OCI-LY1 (cell line): ENCODE results near the gene TNIP2.

Experiments
- H2AFZ ChIP-seq: fragments of 200-600 bp; sonication (generic), shearing (Covaris generic); 2 replicates; pipeline ENCODE4 v1.6.0; 2014; ENCODE audit warnings: antibody characterized with exemption, mild to moderate bottlenecking, low read length
- H3F3A ChIP-seq: fragments of 200-600 bp; sonication (generic), shearing (Covaris generic); 2 replicates; pipeline ENCODE4 v1.6.0; 2014; ENCODE audit warnings: mild to moderate bottlenecking, antibody characterized with exemption, low read length, moderate library complexity; ENCODE audit not compliant: insufficient read depth
- H3K27ac ChIP-seq: fragments of 200-600 bp; sonication (generic); 2 replicates; pipeline ENCODE4 v1.5.1; 2014; ENCODE audit warnings: low read length, mixed run types, mild to moderate bottlenecking, low read depth; ENCODE audit not compliant: poor library complexity, severe bottlenecking
- H3K27me3 ChIP-seq: fragments of 200-600 bp; sonication (generic); 2 replicates; pipeline ENCODE4 v1.6.0; 2014; ENCODE audit warnings: antibody characterized with exemption, mild to moderate bottlenecking, low read length, moderate library complexity; ENCODE audit not compliant: insufficient read depth
- H3K36me3 ChIP-seq: fragments of 200-600 bp; sonication (generic); 2 replicates; pipeline ENCODE4 v1.6.1; 2014; ENCODE audit warnings: mild to moderate bottlenecking, antibody characterized with exemption, low read length, moderate library complexity, mixed read lengths; ENCODE audit not compliant: insufficient read depth
- H3K4me1 ChIP-seq: fragments of 200-600 bp; sonication (generic); 2 replicates; pipeline ENCODE4 v1.5.1; 2014; ENCODE audit warnings: mild to moderate bottlenecking, low read length, moderate library complexity; ENCODE audit not compliant: insufficient read depth, severe bottlenecking
- H3K4me2 ChIP-seq: fragments of 200-600 bp; sonication (generic), shearing (Covaris generic); 2 replicates; pipeline ENCODE4 v1.6.1; 2014; ENCODE audit warnings: low read length
- H3K4me3 ChIP-seq: fragments of 200-600 bp; sonication (generic); 2 replicates; pipeline ENCODE4 v1.5.1; 2014; ENCODE audit warnings: low read length, low read depth, mild to moderate bottlenecking, mixed read lengths; ENCODE audit not compliant: poor library complexity, severe bottlenecking
- H3K79me2 ChIP-seq: fragments of 200-600 bp; shearing (Covaris generic); 2 replicates; pipeline ENCODE4 v1.6.1; 2016; ENCODE audit warnings: mixed run types, low read length, mixed read lengths; ENCODE audit not compliant: insufficient read depth
- H3K9ac ChIP-seq: fragments of 200-600 bp; sonication (generic), shearing (Covaris generic); 2 replicates; pipeline ENCODE4 v1.6.1; 2014; ENCODE audit warnings: mild to moderate bottlenecking, low read length, mixed read lengths
- H3K9me2 ChIP-seq: fragments of 200-600 bp; sonication (generic), shearing (Covaris generic); 2 replicates; pipeline ENCODE4 v1.6.1; 2014; ENCODE audit warnings: low read depth, mild to moderate bottlenecking, low read length, mixed read lengths
- H3K9me3 ChIP-seq: fragments of 200-600 bp; shearing (Covaris generic); 2 replicates; pipeline ENCODE4 v1.6.1; 2014; ENCODE audit warnings: low read length, mixed read lengths
- H4K20me1 ChIP-seq: fragments of 200-600 bp; sonication (generic), shearing (Covaris generic); 2 replicates; pipeline ENCODE4 v1.6.0; 2016; ENCODE audit warnings: mild to moderate bottlenecking, low read length; ENCODE audit not compliant: insufficient read depth
- CTCF ChIP-seq: fragments of 200-600 bp; sonication (generic), shearing (Covaris generic); IDR thresholded peaks from 2 replicates; pipeline ENCODE4 v1.5.1; 2017; ENCODE audit warnings: mild to moderate bottlenecking, antibody characterized with exemption, low read length, moderate library complexity, mixed read lengths
- EZH2 ChIP-seq: fragments of 200-600 bp; sonication (generic), shearing (Covaris generic); IDR thresholded peaks from 2 replicates; pipeline ENCODE4 v1.8.0; 2017; ENCODE audit warnings: borderline replicate concordance, mixed run types, mild to moderate bottlenecking, antibody characterized with exemption, low read length, moderate library complexity, mixed read lengths

The TNIP2 gene

GRCh38 chr4:2725380-2725779, 30.8 kb downstream of the TNIP2 start:
- no peaks in the 10 kb centered on the region for H3K9me3 ChIP-seq
- no peaks in the 10 kb centered on the region for H3F3A ChIP-seq
- no peaks in the 10 kb centered on the region for H3K36me3 ChIP-seq
- H3K27ac ChIP-seq, result no peak overlapping the region
- TF ChIP-seq EZH2 (no peak), CTCF (no peak)
- no peak overlapping the region for H3K4me2 ChIP-seq
- H3K79me2 ChIP-seq, result no peaks in the 10 kb centered on the region
- H3K27me3 ChIP-seq, result no peaks in the 10 kb centered on the region
- H3K4me1 ChIP-seq, result no peaks in the 10 kb centered on the region
- H3K4me3 ChIP-seq, result no peak overlapping the region
- no peaks in the 10 kb centered on the region for H4K20me1 ChIP-seq
- H3K9ac ChIP-seq, result no peak overlapping the region
- H3K9me2 ChIP-seq, result no peaks in the 10 kb centered on the region
- H2AFZ ChIP-seq, result no peak overlapping the region

GRCh38 chr4:2723751-2724150, 32.4 kb downstream of the TNIP2 start:
- no peaks in the 10 kb centered on the region for H3K27me3 ChIP-seq
- H3K36me3 ChIP-seq, result 0 out of 2 replicates have a peak, but pooled peaks cover 3% of the 10 kb centered on the region
- no peaks in the 10 kb centered on the region for H3K79me2 ChIP-seq
- no peaks in the 10 kb centered on the region for H3K4me1 ChIP-seq
- no peaks in the 10 kb centered on the region for H3K9me2 ChIP-seq
- no peaks in the 10 kb centered on the region for H3F3A ChIP-seq
- no peaks in the 10 kb centered on the region for H4K20me1 ChIP-seq
- no peak overlapping the region for H3K27ac ChIP-seq
- TF ChIP-seq CTCF (no peak), EZH2 (no peak)
- H3K9me3 ChIP-seq, result no peaks in the 10 kb centered on the region
- no peak overlapping the region for H3K9ac ChIP-seq
- H3K4me2 ChIP-seq, result no peak overlapping the region
- H2AFZ ChIP-seq, result no peak overlapping the region
- H3K4me3 ChIP-seq, result no peak overlapping the region

- Histone ChIP-seq H2AFZ (no peak overlapping the region), H3K36me3 (0 out of 2 replicates have a peak, but pooled peaks cover 3% of the 10 kb centered on the region)
Measured at GRCh38 chr4:2722033-2722432, 34.1 kb downstream of the TNIP2 start.

More at GRCh38 chr4:2722033-2722432, 34.1 kb downstream of the TNIP2 start:
- no peak overlapping the region for H3K27ac ChIP-seq
- H3K9me2 ChIP-seq, result no peaks in the 10 kb centered on the region
- no peak overlapping the region for H3K9ac ChIP-seq
- no peak overlapping the region for H3K4me3 ChIP-seq
- H3K4me2 ChIP-seq, result no peak overlapping the region
- H3K79me2 ChIP-seq, result no peaks in the 10 kb centered on the region
- H3F3A ChIP-seq, result no peaks in the 10 kb centered on the region
- TF ChIP-seq EZH2, result no peak
- no peak for TF ChIP-seq CTCF
- H3K9me3 ChIP-seq, result no peaks in the 10 kb centered on the region
- no peaks in the 10 kb centered on the region for H4K20me1 ChIP-seq
- H3K4me1 ChIP-seq, result no peaks in the 10 kb centered on the region
- no peaks in the 10 kb centered on the region for H3K27me3 ChIP-seq
